CD4-positive, alpha-beta T cell (primary cell): ENCODE measurements around the gene REEP6. TPM values are rescaled to one million over a fixed set of nuclear protein-coding genes. Genes with fewer than 3 reads are reported as not detected.

Source experiments
- ATAC-seq: fragments of 200-7000 bp; cut with Tn5 transposase; one replicate; pipeline ENCODE4 v1.10.0; 2022; ENCODE audit warnings: mild to moderate bottlenecking; ENCODE audit not compliant: poor library complexity
- CTCF ChIA-PET: fragments of 350-600 bp; sonication (Branson Sonifier 250); formaldehyde crosslinking; loops from one replicate; lab custom pipeline; 2021; ENCODE audit warnings: antibody characterized with exemption, inconsistent platforms; lab: Charles Lee
- POLR2A ChIA-PET: fragments of 350-600 bp; sonication (Branson Sonifier 250); formaldehyde crosslinking; loops from one replicate; lab custom pipeline; 2021; ENCODE audit warnings: antibody characterized with exemption, inconsistent platforms; lab: Charles Lee
- DNase-seq, 14 experiments: peaks; one replicate each; pipeline ENCODE4 v3.0.0-alpha.2; 2013 to 2020; ENCODE audit warnings: mixed read lengths in 2 of 14
- H3K27ac ChIP-seq, 2 donors: one replicate each; pipeline versions ENCODE4 v1.5.1 to v1.7.0; 2013; ENCODE audit warnings: low read length in 2 of 2, low read depth in 1 of 2, mild to moderate bottlenecking in 1 of 2
- H3K27me3 ChIP-seq, 2 experiments: 1 replicate in 1 of 2; 2 replicates in 1 of 2; pipeline versions ENCODE4 v1.6.1 to v1.7.0; 2013; ENCODE audit warnings: low read length in 2 of 2, control low read depth in 1 of 2, mild to moderate bottlenecking in 1 of 2, moderate library complexity in 1 of 2; ENCODE audit not compliant: insufficient read depth in 2 of 2, control insufficient read depth in 1 of 2
- H3K36me3 ChIP-seq: one replicate; pipeline ENCODE4 v1.6.1; 2013; ENCODE audit warnings: low read length, control low read depth; ENCODE audit not compliant: insufficient read depth
- H3K4me1 ChIP-seq: one replicate; pipeline ENCODE4 v1.6.1; 2013; ENCODE audit warnings: low read length, control low read depth; ENCODE audit not compliant: insufficient read depth
- H3K4me3 ChIP-seq: one replicate; pipeline ENCODE4 v1.5.1; 2013; ENCODE audit warnings: mild to moderate bottlenecking, low read length, moderate library complexity
- H3K9me3 ChIP-seq, 2 experiments: 1 replicate in 1 of 2; 2 replicates in 1 of 2; pipeline versions ENCODE4 v1.6.1 to v1.7.0; 2013; ENCODE audit warnings: low read length in 2 of 2, mild to moderate bottlenecking in 2 of 2, control low read depth in 1 of 2, moderate library complexity in 1 of 2; ENCODE audit not compliant: control insufficient read depth in 1 of 2, insufficient read depth in 1 of 2
- H3K27ac Mint-ChIP-seq: one replicate; pipeline ENCODE4 v1.8.0; 2020; ENCODE audit warnings: mixed read lengths
- H3K27me3 Mint-ChIP-seq: one replicate; pipeline ENCODE4 v1.8.0; 2021; ENCODE audit warnings: mixed read lengths
- H3K36me3 Mint-ChIP-seq: one replicate; pipeline ENCODE4 v1.8.0; 2021; ENCODE audit warnings: low read depth, mixed read lengths
- H3K4me1 Mint-ChIP-seq: one replicate; pipeline ENCODE4 v1.8.0; 2021; ENCODE audit warnings: low read depth, mixed read lengths
- H3K4me3 Mint-ChIP-seq: one replicate; pipeline ENCODE4 v1.8.0; 2020; ENCODE audit warnings: mild to moderate bottlenecking, mixed read lengths
- H3K9me3 Mint-ChIP-seq: one replicate; pipeline ENCODE4 v1.8.0; 2020; ENCODE audit warnings: mixed read lengths
- CTCF ChIP-seq: fragments of 200-600 bp; IDR thresholded peaks from one replicate; pipeline ENCODE4 v1.8.0; 2022; ENCODE audit warnings: antibody characterized with exemption, mild to moderate bottlenecking
- intact Hi-C, 2 experiments: fragments of 100-400 bp; cut with DNase I in 1 of 2; cut with micrococcal nuclease in 1 of 2; formaldehyde crosslinking; loops; one replicate each; pipeline versions ENCODE4 v1.15.1 to v1.9.0; 2023 to 2025; cut with DNase I, micrococcal nuclease
- total RNA-seq, 174 experiments: library from RNA in 2 of 174; stranded (reverse) in 2 of 174; gene quantifications; one replicate each; pipeline ENCODE4 v1.2.3 and lab custom pipeline; 2021 to 2026

REEP6 gene
- total RNA-seq, 2 experiments from 2014 or later: 2.2 to 2.8 TPM

- Mint-ChIP-seq H3K4me1 (peaks cover 20% of the 10 kb centered on the region), H3K36me3 (no peaks in the 10 kb centered on the region), H3K27me3 (peaks cover 20% of the 10 kb centered on the region), H3K27ac (no peak overlapping the region), H3K9me3 (no peaks in the 10 kb centered on the region), H3K4me3 (peak overlapping the region; percentile 73)
- H3K27ac ChIP-seq: no peak overlapping the region
- H3K9me3 ChIP-seq: peaks cover 0 to 34% of the 10 kb centered on the region in 2 experiments
- ChIA-PET POLR2A (interaction anchor here (0.9 kb wide), 1 partner anchor 9 kb away, joined by 3 read pairs; no protein-coding TSS in a partner anchor), CTCF (interaction anchor here (0.6 kb wide), 1 partner anchor 7 kb away, joined by 4 read pairs; no protein-coding TSS in a partner anchor)
- H3K27me3 ChIP-seq: no peaks in the 10 kb centered on the region
- intact Hi-C loops: loop anchor here (2.0 to 5.0 kb wide), 3 partner anchors 34 to 74 kb away; partner anchors contain the start of genes RPS15 (in 2 of the 2) and C19orf25 (in 1 of the 2)
- H3K4me1 ChIP-seq: peaks cover 43% of the 10 kb centered on the region
- ATAC-seq (no peak), DNase-seq (peak in 1 of 14 experiments; percentile 21)
- no peak for TF ChIP-seq CTCF
- no peaks in the 10 kb centered on the region for H3K36me3 ChIP-seq
- peak overlapping the region; percentile 51 for H3K4me3 ChIP-seq
Observed at GRCh38 chr19:1511318-1512317, 20.6 kb downstream of the REEP6 start.

- peak; percentile 54 for ATAC-seq
- H3K4me3 Mint-ChIP-seq: peak within 1 kb of the TSS; percentile 73
- peak within 1 kb of the TSS; percentile 51 for H3K4me3 ChIP-seq
- intact Hi-C loops: loop anchor here (2.0 to 5.0 kb wide), 3 partner anchors 36 to 76 kb away; partner anchors contain the start of genes RPS15 (in 2 of the 2) and C19orf25 (in 1 of the 2)
- POLR2A ChIA-PET: interaction anchor here (0.9 kb wide), 1 partner anchor 10 kb away, joined by 3 read pairs; no protein-coding TSS in a partner anchor
- no peaks in the 10 kb centered on the region for H3K36me3 ChIP-seq
- H3K4me1 ChIP-seq: peaks cover 33% of the 10 kb centered on the region
- H3K36me3 Mint-ChIP-seq: no peaks in the 10 kb centered on the region
- CTCF ChIA-PET: no interaction called here
- peaks cover 15% of the 10 kb centered on the region for H3K27me3 Mint-ChIP-seq
- no peak within 1 kb of the TSS for H3K27ac ChIP-seq
- no peak within 1 kb of the TSS for H3K27ac Mint-ChIP-seq
- H3K27me3 ChIP-seq: no peaks in the 10 kb centered on the region
- DNase-seq: peak in 13 of 14 experiments; percentile 26 to 82 (median 62)
- no peak for TF ChIP-seq CTCF
- peaks cover 14% of the 10 kb centered on the region for H3K4me1 Mint-ChIP-seq
- H3K9me3 ChIP-seq: peaks cover 0 to 24% of the 10 kb centered on the region in 2 experiments
- no peaks in the 10 kb centered on the region for H3K9me3 Mint-ChIP-seq
Observed at GRCh38 chr19:1512671-1513498, 21.9 kb downstream of the REEP6 start, which contains the start of gene ADAMTSL5. TSS of gene ADAMTSL5 (minus strand) at chr19:1513019. CDS start at chr19:1510943, 2,076 bp downstream.
